ENCODE measurements around the gene PSAP.

DNA sequence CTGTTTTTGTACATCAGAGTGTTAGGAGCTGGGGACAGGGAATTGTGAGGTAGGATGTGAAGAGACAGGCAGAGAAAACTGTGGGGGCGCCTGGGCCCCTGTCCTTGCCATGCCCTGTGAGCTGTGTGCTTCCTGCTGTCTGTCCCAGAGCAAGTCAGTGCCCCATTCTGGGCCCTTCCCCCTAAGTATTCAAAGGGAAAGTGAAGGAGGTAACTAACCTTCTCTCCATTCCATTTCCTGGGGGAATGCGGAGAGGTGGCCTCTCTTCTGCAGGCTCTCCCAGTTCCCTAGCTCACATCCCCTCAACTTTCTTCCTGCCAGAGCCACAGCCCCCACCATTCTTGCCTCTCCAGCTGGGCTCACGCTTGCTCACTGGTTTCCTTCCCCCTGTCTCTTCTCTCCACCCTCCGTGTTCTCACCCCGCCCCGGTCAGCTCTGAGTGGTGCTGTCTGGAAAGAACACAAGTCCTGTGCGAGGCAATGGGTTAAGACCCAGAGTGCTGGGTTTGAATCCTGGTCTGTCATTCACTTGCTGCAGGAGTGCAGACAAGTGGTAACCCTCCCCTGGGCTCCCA lies 68.0 kb downstream of the PSAP start:
- TF ChIP-seq POLR2AphosphoS5 (IDR thresholded peaks at IDR 0.05; ENCODE audit: borderline replicate concordance, low read depth, low read length) (no peak), EZH2 (IDR thresholded peaks at IDR 0.05) (no peak)
